Brain microvascular endothelial cell (primary cell): Measurements from ENCODE around the gene RBKS.

Experiments
- DNase-seq: peaks from one replicate; pipeline ENCODE4 v3.0.0-alpha.2; 2020
- H3K27ac ChIP-seq: fragments of 250-450 bp; sonication (Bioruptor Pico); 2 replicates; pipeline ENCODE4 v1.5.1; 2020; ENCODE audit warnings: mild to moderate bottlenecking, moderate library complexity
- H3K27me3 ChIP-seq: fragments of 250-450 bp; sonication (Bioruptor Pico); replicated peaks from 2 replicates; pipeline ENCODE4 v1.5.1; 2020; ENCODE audit warnings: mild to moderate bottlenecking
- H3K36me3 ChIP-seq: fragments of 250-450 bp; sonication (Bioruptor Pico); replicated peaks from 2 replicates; pipeline ENCODE4 v1.5.1; 2020; ENCODE audit warnings: mild to moderate bottlenecking
- H3K4me3 ChIP-seq: 2 replicates; pipeline ENCODE4 v1.5.1; 2011; ENCODE audit warnings: low read depth, mild to moderate bottlenecking, control low read depth, low read length, moderate library complexity
- CTCF ChIP-seq: IDR thresholded peaks from 2 replicates; pipeline ENCODE4 v1.5.1; 2011; ENCODE audit warnings: low read depth, mild to moderate bottlenecking, moderate library complexity, low read length, control low read depth, inconsistent platforms; ENCODE audit errors: missing control alignments
- in situ Hi-C: cut with HindIII; loops from 2 replicates; pipeline ENCODE4 v1.10.0; 2017; ENCODE audit warnings: low sequenced_read_pairs, low pct_ligation_motif_present

Gene RBKS

DNA sequence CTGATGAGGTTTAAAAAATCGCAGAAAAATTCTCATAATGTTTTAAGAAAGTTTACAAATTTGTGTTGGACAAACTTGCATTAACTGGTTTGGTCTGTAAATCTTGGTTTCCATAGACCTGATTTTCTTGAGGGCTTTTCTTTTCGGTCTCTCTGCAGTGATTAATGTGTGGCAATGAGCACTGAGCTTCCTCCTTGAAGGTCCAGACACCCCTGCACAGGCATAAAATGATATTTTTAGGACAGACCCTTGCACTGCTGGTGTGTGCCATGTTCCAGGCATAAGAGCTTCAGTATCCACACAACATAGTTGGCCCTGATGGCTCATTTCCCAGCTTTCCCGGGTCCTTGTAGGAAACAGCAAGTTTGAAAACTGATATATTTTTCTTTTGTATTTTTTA is 85.0 kb downstream of the RBKS start:
- no peak for DNase-seq
- Histone ChIP-seq H3K36me3 (no peaks in the 10 kb centered on the region), H3K27ac (no peak overlapping the region), H3K4me3 (no peak overlapping the region), H3K27me3 (no peaks in the 10 kb centered on the region)
- no peak for TF ChIP-seq CTCF
- in situ Hi-C loops = no loop called here

DNA sequence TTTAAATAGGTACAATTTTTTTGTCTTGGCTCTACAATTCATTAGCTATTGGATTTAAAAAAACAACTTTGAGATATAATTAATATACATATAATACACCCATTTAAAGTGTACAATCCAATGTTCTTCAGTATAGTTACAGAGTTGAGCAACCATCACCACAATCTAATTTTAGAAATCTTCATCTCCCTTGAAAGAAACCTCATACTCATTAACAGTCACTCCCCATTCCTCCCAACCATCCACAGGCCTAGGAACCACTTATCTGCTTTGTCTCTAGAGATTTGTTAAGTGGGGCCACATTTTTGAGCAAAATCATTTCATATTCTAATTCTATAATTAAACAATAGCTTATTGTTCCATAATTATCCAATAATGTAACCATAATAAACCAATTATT is 86.0 kb downstream of the RBKS start:
- in situ Hi-C loops = no loop called here
- no peak for TF ChIP-seq CTCF
- Histone ChIP-seq H3K27me3 (no peaks in the 10 kb centered on the region), H3K4me3 (no peak overlapping the region), H3K36me3 (no peaks in the 10 kb centered on the region), H3K27ac (no peak overlapping the region)
- DNase-seq = no peak

DNA sequence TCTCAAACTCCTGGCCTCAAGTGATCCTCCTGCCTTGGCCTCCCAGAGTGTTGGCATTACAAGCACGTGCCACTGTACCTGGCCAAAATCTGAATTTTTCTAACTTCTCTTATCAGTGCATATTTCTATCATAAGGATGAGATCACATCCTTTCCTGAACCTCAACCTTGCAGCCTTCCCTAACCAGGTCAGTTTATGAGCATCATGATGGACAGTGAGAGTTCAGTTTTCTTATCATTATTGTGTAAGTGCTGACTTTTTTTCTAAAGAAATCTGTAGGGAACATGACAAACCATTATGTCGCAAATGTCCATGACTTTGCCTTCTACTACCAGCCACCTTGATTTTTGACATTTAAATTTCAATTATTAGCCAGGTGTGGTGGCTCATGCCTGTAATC is 87.1 kb downstream of the RBKS start:
- no peak for TF ChIP-seq CTCF
- DNase-seq = no peak
- Histone ChIP-seq H3K4me3 (no peak overlapping the region), H3K27me3 (no peaks in the 10 kb centered on the region), H3K36me3 (no peaks in the 10 kb centered on the region), H3K27ac (no peak overlapping the region)
- in situ Hi-C loops = no loop called here

DNA sequence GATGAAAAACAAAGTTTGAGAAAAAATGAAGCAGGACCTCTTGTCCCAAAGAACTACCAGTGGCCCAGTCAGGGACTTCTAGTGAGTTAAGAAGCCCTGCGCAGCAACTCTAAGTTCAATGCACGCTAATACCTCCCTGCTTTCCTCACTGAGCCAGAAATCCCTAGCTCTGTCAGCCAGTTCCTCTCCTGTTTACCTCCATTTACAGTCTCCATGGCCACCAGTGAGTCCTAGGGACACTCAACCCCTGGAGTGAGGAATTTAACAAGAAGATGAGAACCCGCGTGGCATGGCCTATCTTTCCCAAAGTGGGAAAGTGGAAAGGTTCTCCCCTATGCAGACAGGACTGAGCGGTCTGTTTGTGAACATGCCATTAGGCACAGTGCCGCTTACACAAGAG is 87.6 kb downstream of the RBKS start:
- in situ Hi-C loops = no loop called here
- Histone ChIP-seq H3K27ac (no peak overlapping the region), H3K36me3 (no peaks in the 10 kb centered on the region), H3K27me3 (no peaks in the 10 kb centered on the region), H3K4me3 (no peak overlapping the region)
- DNase-seq = no peak
- no peak for TF ChIP-seq CTCF

DNA sequence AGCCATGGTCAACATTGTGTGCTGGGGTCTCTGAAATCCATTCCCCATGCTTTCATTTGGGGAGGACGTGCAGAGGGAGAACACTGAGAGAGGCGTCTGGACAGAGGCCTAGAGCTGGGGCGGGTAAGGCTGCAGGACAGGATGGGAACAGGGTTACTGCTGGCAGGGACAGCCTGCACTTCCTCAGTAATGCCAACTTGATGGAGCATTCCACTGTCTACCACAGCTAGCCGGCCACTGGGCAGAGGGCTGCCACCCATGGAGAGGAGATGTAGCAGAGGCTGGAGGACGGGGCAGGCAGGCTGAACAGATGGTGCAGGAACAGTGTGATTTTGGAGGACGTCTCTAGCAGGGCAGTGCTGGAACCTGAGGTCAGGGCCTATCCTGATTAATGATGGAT is 89.3 kb downstream of the RBKS start:
- Histone ChIP-seq H3K27me3 (no peaks in the 10 kb centered on the region), H3K27ac (peak overlapping the region; percentile 95), H3K4me3 (no peak overlapping the region), H3K36me3 (no peaks in the 10 kb centered on the region)
- no peak for DNase-seq
- in situ Hi-C loops = no loop called here
- no peak for TF ChIP-seq CTCF

GRCh38 chr2:27799646-27800010 is 90.6 kb downstream of the RBKS start:
- Histone ChIP-seq H3K36me3 (no peaks in the 10 kb centered on the region), H3K4me3 (no peak overlapping the region), H3K27me3 (no peaks in the 10 kb centered on the region), H3K27ac (peak overlapping the region; percentile 95)
- DNase-seq = no peak
- TF ChIP-seq CTCF = peak; percentile 28
- in situ Hi-C loops = no loop called here
